Activated CD8-positive, alpha-beta memory T cell treated with anti-CD3 and anti-CD28 coated beads for 48 hours (primary cell): ENCODE measurements around the gene TSPAN4.

Experiments
- DNase-seq, 3 experiments: peaks; one replicate each; pipeline ENCODE4 v3.0.0-alpha.2; 2020; ENCODE audit warnings: low read depth in 2 of 3, low spot score in 2 of 3

Gene TSPAN4

DNA sequence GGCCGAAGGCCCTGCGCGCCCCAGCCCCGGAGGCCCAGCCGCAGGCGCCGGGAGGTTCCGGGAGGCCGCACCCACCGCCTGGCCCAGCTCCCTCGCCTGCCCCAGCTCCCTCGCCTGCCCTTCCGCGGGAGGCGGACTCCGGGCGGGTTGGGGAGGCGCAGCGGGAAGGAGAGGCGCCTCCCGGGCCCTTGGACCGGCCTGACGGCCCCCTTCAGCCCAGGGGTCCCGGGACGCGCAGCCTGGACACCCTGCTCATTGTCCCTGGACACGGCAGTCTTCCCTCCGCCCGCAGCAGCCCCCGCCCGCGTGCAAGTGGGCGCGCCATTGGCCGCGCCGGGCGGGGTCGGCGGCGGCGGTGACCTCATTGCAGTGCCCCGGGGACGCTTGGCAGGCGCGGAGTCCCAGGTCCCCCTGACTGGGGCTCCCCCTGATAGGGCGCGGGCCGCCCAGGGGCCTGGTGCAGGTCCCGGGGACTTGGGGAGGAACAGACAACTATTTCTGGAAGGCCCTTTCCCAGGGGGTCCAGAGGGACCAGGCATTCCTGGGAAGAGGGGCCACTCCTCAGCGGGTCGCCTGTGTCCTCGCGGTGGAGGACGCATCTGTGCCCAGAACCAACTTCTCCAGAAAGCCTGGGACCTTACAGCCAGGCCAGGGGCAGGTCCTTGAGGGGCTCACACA is 9.4 kb upstream of the TSPAN4 start:
- no peak for DNase-seq

DNA sequence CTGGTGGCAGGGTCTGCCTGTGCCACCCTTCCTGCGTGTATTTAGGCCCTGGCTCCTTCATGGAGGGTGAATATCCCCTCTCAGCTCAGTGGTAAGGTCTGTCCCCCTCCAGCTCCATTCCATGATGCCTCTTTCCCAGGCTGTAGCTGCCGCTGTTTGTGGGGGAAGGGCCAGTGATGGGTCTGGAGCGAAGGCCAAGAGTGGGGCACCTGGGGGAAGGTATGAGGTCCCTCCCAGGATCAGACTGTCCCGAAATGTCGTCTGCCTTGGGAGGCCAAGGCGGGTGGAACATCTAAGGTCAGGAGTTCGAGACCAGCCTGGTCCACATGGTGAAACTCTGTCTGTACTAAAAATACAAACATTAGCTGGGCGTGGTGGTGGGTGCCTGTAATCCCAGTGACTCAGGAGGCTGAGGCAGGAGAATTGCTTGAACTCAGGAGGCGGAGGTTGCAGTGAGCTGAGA is 8.8 kb upstream of the TSPAN4 start:
- DNase-seq = no peak

DNA sequence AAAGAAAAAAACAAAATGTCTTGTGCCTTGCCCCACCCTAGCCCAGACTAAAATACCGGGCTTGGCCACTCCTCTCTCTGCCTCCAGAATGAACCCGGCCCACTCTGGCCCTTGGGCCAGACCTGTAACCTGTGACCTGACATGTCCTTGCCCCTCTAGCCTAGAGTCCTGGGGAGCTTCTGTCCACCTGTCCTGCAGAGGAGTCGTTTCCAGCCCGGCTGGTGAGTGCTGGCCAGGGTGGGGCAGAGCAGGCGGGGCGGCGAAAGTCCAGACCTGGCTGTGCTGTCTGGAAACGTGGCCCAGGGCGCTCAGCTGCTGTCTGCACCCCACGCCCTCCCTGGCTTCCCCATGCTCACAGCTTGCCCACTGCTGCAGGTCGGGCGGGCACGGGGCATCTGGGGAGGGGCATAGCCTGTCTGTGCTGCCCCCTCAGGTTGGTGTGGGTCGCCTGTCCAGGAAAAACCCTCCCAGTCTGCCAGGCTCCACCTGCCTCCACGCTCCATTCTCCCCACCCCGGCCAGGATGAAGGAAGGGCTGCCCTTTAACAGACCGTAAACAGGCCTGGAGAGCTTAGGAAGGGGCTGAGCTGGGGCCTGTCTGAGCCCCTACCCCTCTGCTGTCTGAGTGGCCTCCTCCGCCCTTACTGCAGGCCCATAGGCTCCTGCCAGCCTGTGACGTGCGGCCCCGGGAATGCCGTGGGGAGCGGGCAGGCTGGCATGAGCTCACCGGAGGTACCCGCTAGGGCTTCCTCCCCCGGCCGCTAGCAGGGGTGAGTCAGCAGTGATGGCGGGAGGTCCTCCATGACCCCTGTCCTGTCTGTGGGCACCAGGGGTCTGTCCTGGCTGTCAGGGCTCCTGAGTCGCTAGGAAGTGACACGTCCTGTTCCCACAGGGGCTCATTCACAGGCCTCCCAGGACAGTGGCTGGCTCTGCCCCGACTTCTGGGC is 8.0 kb upstream of the TSPAN4 start:
- no peak for DNase-seq

DNA sequence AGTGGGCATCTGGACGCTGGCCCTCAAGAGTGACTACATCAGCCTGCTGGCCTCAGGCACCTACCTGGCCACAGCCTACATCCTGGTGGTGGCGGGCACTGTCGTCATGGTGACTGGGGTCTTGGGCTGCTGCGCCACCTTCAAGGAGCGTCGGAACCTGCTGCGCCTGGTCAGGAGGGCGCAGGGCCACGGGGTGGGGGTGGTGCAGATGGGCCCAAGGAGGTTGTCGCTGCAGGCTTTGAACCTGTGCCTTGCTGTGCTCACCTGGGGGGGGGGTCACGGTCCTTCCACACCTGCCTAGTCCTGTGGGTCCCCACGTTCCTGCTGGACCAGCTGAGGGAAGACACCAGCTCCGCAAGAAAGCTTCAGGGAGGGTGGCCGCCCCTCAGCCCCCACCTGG is 6.4 kb upstream of the TSPAN4 start:
- no peak for DNase-seq

DNA sequence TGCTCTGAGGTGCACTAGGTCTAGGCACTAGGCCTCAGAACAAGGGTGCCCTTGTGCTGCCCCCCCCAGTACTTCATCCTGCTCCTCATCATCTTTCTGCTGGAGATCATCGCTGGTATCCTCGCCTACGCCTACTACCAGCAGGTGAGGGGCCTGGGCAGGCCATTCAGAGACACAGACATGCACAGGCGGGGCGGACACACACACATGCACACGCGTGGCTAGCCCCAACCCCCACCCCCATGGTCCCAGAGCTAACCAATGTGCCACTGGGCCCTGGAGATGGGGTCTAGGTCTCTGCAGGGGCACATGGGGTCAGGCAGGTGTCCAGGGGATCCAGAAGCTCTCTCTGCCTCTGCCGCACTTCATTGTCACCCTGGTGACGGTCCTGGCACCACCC is 6.0 kb upstream of the TSPAN4 start:
- no peak for DNase-seq

DNA sequence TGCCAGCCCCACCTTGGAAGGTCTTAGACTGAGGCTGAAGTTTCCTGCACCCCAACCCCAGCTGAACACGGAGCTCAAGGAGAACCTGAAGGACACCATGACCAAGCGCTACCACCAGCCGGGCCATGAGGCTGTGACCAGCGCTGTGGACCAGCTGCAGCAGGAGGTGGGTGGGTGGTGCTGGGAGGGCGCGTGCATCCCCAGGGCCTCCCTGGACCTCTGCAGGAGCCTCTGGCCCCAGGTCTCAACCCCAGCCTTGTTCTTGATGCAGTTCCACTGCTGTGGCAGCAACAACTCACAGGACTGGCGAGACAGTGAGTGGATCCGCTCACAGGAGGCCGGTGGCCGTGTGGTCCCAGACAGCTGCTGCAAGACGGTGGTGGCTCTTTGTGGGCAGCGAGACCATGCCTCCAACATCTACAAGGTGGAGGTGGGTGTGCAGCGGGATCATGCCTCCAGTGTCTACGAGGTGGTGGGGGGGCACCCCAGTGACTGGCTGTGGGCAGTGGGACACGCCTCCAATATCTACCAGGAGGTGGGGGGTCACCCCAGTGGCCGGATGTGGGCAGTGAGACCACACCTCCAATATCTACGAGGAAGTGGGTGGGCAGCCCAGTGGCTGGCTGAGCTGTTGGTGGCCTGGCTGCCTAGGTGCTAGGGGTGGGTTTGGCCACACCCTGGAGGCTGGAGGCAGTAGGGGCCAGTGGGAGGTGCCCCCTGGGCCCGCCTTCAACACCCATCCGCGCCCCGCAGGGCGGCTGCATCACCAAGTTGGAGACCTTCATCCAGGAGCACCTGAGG is 5.3 kb upstream of the TSPAN4 start:
- no peak for DNase-seq

DNA sequence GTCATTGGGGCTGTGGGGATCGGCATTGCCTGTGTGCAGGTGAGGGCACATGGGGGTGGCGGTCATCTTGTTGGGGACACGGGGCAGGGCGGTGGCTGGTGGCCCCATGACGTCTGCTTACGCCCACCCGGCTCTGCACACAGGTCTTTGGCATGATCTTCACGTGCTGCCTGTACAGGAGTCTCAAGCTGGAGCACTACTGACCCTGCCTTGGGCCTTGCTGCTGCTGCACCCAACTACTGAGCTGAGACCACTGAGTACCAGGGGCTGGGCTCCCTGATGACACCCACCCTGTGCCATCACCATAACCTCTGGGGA is 4.7 kb upstream of the TSPAN4 start:
- DNase-seq = no peak

DNA sequence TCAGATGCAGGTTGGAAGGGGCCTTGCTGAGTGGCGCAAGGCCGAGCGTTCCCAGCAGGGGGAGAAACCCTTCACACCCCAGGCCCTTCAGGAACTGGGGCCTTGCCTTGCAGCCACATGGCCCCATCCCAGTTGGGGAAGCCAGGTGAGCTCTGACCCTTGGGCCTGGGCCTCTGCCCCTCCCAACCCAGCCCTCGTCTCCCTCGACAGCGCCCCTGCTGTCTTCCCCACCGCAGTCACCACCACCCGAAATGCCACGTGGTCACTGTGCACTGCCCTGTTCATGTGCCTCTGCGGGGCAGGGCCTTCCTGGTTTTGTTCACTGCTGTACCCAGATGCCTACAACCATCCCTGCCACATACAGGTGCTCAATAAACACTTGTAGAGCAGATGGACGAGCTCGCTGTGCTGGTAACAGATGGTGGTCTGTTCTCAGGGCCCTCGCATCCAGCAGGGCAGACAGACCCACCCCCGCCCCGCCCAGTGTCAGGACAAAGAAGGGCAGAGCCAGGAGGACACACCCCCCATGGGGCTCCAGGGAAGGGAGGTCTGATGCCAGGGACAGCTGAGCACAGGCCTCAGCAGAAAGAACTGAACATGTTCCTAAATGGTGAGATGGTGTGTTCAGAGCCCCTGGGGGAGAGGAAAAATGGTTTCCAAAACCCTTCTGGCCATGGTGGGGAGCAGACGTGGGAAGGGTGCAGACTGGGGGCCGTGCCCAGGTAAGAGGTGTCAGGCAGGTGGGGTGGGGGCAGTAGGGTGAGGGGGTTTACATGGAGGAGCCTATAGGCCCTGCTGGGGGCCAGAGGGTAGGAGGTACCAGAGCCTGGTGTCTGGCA is 4.0 kb upstream of the TSPAN4 start:
- no peak for DNase-seq

DNA sequence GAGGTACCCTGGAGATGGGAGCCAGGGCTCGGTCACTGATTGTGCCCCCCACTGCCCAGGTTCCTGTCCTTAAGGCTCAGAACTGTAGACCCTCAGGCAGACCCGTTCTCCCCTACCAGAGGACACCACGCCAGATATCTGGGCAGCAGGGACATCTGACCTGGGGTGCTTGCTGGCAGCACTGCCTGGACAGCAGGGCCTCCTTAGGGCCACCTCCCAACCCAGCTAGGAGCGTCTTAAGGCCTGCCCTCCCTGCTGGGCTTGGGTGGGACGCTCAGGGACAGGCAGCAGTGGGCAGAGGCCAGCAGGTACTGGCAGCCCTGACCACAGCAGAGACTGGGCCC is 3.4 kb upstream of the TSPAN4 start:
- DNase-seq = no peak

DNA sequence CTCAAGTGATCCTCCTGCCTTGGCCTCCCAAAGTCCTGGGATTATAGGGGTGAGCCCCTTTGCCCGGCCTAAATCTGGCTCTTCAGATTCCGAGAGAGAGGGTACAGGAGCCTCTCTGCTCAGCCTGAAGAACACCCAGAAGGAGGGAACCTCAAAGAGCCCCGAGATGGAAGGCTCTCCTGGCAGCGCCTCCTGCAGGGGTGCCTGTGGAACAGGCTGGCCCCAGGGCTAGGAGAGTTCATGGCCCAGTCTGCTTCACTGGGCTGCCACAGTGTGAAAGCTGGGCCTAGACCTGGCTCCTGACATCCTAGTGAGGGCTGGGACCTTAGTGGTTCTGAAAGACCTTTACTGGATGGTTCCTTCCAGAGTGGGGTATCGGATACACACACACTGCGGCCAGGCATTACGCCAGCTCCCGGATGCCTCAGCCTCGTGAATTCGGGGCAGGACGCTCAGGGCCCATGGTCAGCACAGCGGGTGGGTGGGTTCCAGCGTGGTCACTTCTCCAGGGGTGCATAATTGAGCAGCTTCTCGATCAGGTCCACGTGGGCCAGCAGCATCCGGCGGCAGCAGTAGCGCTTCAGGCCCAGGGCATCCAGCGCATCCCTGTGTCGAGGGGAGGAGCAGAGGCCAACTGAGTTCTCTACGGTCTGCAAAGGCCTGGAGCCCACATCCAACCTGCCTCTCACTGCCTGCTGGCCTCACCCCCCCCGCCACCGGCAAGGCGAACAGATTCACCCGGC is 2.6 kb upstream of the TSPAN4 start:
- DNase-seq = no peak

DNA sequence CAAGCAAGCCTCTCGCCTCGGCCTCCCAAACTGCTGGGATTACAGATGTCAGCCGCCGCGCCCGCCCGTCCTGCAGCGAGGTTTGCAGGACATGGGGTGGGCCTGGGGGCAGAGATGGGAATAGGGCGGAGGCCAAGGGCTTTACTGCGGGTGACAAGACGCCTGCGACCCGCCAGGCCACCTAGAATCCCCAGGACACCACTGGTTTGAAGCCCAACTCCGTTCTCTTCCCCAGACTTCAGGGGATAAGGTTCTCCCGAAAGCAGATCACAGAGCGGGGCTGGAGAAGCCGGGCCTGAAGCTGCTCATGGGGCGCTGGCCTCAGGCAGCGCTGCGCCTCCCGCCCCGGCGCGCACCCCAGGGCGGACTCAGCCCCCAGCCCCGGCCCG is 677 bp upstream of the TSPAN4 start:
- DNase-seq = no peak

DNA sequence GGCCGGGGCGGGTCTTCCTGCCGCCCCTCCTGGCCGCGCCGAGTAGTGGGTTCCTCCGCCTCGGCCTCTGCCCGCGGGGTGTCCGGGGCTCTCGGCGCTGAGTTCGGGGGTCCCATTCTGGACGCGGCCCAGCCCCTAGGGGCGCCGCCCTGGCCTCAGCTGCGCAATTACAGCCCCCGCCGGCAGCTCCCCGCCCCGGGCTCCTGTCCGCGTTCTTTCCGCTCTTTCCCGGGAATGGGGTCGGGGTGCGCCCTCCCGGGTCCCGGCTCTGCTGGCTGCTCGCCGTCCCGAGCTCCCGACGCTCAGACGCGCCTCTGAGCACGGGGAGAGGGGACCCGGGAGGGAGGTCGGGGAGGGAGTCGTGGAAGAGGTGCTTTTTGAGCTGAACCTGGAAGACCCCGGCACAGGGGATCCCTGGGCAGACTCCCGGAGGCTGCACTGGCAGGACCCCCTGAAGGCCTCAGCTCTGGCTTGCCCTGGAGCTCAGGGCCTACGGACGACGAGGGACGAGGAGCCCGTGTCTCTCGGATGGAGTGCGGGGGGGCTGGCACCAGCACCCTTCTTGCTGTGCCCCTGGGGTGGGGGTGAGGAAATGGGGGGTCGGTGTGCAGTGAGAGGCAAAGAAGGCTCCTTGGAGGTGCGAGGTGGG is 558 bp downstream of the TSPAN4 start:
- DNase-seq = no peak

DNA sequence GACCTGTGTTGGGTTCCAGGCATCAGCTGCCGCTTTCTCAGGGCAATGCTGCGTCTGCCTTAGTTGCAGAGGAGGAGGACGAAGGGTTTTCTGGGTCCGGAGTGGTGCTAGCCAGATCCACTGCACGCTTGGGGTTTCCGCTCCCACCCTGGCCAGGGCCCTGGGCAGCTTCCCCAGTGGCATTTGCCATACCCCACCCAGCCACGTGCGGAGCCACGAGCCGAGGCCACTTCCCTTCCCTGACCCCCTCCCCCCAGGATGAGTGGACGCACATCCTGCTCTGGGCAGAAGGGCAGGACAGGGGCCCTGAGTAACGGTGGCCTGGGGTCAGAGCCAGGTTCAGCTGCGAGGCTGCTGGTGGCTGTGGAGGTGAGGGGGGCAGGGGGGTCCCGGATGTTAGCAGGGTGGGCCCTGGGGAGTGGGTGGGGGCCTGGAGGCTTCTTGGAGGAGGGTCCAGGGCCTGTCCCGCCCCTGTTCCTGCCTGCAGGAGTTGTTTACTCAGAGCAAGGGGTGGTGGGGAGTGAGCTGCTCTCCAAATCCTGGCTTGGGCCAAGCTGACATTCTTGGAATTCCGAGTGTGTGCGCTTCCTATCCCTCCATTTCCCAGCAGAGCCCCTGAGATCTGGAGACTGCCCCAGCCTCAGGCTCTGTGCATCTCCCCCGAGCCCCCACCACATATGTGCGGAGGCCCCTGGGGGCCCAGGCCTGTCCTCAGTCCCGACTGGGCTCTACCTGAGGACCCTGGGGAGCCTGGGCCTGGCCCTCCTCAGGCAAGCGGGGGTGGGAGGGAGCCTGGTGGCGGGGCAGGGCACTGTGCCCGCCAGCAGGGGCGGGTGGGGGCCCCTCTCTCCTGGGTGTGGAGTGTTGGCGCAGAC is 1.4 kb downstream of the TSPAN4 start:
- DNase-seq = no peak

DNA sequence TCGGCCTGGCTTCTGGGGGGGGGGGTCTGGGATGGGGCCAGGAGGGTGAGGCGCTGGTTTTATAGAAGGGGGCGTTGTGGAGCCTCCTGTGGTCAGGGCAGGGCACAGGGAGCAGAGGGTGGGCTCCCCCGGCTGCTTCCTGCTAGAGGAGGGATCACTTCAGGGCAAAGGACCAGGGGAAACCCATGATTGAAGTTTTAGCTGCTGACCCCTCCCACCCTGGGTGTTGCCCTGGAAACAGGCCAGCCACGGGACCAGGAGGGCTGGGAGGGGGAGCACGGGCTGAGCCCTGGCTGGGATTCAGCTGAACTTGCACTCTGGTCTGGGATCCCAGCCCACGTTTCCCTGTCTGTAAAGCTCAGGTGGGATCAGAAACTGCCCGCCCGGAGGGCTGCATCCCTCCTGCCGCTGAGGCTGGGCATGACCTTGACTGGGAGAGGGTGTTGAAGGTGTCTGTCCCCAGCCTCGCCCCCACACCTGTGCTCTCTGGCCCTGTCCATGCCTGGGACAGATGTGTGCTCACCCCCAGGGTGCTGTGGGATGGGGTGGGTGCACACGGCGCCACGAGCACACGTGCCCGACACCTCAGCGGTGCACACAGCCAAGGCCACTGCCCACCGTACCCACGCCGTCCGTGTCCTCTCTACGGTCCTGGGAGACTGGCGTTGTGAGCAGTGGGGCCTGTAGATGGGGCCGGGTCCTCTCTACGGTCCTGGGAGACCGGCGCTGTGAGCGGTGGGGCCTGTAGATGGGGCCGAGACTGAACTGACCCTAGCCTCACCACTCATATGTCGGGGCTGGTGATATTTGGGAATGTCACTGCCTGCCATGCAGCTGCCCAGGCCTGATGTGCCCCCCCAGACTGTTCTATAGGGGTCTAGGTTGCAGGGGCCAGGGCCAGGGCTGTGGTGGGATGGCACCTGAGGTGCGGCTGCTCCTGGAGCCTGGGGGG is 2.3 kb downstream of the TSPAN4 start:
- no peak for DNase-seq

DNA sequence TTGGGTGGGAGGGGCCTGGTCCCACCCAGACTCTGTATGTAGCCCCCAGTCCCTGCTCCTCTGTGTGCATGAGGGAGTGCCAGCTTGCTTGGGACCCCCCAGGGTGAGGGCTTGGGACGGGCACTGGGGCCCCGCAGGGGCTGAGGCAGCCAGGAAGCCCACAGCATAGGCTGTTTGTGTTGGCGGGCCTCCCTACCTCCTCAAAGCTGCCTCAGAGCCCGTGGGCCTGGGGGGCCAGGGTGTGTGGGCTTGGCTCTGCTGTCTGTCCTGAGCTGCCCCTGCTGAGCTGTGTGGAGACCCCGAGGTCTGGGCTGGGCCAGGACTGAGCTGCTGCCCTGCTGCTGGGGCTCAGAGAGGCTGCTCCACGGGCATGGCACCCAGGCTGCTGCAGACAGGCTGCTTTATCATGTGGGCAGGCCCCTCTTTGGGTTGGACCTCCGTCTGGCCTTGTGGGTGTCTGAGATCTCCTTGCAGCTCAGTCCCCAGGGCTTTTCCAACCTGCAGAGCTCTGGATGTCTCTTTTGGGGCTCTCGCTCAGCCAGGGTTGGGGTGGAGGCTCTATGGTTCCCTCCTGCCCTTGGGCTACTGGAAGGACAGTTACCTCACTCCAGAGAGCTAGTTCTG is 3.3 kb downstream of the TSPAN4 start:
- no peak for DNase-seq

DNA sequence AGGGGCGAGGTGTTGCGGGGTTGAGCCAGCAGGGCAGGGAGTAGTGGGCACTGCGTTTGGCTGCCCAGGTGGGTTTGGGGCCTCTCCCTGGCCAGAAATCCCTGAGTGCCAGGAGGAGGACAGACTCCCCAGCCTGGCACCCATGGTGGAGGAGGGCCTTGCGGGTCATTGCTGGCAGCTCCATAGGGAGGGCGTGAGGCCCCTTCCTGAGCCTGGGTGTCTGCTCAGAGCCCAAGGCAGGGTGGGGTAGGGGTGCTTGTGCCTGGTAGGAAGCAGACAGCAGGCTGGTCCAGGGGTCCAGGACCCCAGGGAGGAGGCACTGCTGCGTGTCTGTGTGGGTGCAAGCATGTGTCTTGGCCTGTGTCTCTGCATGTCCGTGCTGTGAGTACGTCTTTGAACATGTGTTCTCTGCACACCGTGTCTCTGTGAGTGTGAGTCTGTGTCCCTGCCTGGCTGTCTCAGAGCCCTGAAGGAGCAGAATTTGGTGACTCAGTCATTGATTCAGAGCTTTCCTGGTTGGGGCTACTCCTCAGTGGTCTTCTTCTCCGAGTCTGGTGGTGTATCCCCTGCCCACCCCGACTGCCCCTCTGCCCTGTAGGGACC is 3.9 kb downstream of the TSPAN4 start:
- no peak for DNase-seq

DNA sequence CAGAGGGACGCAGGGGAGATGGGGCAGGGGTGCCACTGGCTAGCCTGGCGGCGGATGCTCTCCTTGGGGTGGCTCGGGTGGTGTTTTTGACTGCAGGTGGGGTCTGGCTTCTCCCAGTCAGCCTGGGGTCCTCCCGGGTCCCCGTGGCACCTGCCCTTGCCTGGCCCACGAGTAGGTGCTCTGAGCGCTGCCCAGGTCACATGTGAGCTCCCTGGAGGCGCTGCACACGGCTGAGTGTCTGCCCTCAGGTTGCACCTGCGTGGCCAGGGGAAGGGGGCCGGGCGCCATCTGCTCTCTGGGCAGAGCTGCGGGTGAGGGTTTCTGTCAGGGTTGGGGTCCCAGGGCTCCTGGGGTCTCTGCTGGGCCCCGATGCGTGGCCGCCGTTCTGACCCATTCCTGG is 5.2 kb downstream of the TSPAN4 start:
- DNase-seq = no peak
